Testis (tissue), 3 donors: ENCODE data around the gene NRIP1. TPM values are rescaled to one million over a fixed set of nuclear protein-coding genes. Genes with fewer than 3 reads are reported as not detected.
"Not testable (repeated sequence)": the region's sequence is repeated elsewhere in the genome, so short reads cannot be mapped to it uniquely, and the experiment has no call there.

ENCODE experiments used
- DNase-seq: peaks from one replicate; pipeline ENCODE4 v3.0.0-alpha.2; 2019
- H3K27ac ChIP-seq, 2 donors: fragments of 200-600 bp; sonication (generic); one replicate each; pipeline ENCODE4 v1.5.1; 2019
- H3K27me3 ChIP-seq: fragments of 200-600 bp; sonication (generic); one replicate; pipeline ENCODE4 v1.5.1; 2019
- H3K36me3 ChIP-seq: fragments of 200-600 bp; sonication (generic); one replicate; pipeline ENCODE4 v1.5.1; 2017; ENCODE audit warnings: low read depth; ENCODE audit errors: missing control alignments
- H3K4me1 ChIP-seq: fragments of 200-600 bp; sonication (generic); one replicate; pipeline ENCODE4 v1.5.1; 2019
- H3K4me3 ChIP-seq, 2 donors: fragments of 200-600 bp; sonication (generic); one replicate each; pipeline ENCODE4 v1.5.1; 2017 to 2019
- H3K9me3 ChIP-seq: fragments of 200-600 bp; sonication (generic); one replicate; pipeline ENCODE4 v1.5.1; 2017
- POLR2A ChIP-seq: fragments of 450-650 bp; IDR thresholded peaks from one replicate; pipeline ENCODE4 v1.6.1; 2017; ENCODE audit warnings: antibody characterized with exemption, mild to moderate bottlenecking, moderate library complexity
- WGBS, 2 donors: methylation state at CpG; one replicate each; pipeline ENCODE4 v1.1.5; 2018; 5-methylcytosine and 5-hydroxymethylcytosine counted together
- intact Hi-C: fragments of 100-400 bp; cut with DNase I; formaldehyde crosslinking; loops from one replicate; pipeline ENCODE4 v1.15.1; 2023; ENCODE audit warnings: low total_unique reads
- polyA plus RNA-seq: library from polyadenylated mRNA; stranded (reverse); fragments of 350-450 nt; fragmentation: Illumina TruSeq; extraction: RNeasy Lipid Tissue Mini Kit (QIAGEN cat#74804); gene quantifications from one replicate; pipeline ENCODE4 v1.2.3, GENCODE V29; 2014; ENCODE audit warnings: low read depth, low replicate concordance; ENCODE audit not compliant: insufficient read depth
- total RNA-seq, 2 donors: library from RNA; depleted of rRNA; stranded (reverse); fragments of >200 nt; gene quantifications; one replicate each; pipeline ENCODE4 v1.2.3, GENCODE V29; 2016
- TF ChIP-seq, protein P1 (sequence below), 3 experiments: fragments of 450-650 bp in 2 of 3; fragments of 200-600 bp in 1 of 3; sonication (generic) in 1 of 3; IDR thresholded peaks; one replicate each; pipeline ENCODE4 v1.5.1; 2016 to 2019; ENCODE audit warnings: antibody characterized with exemption in 3 of 3, mild to moderate bottlenecking in 2 of 3, moderate library complexity in 1 of 3

The NRIP1 gene
- total and polyA plus RNA-seq, 3 donors from 2014 or later: 18.0 to 36.1 (median 26.8) TPM

DNA sequence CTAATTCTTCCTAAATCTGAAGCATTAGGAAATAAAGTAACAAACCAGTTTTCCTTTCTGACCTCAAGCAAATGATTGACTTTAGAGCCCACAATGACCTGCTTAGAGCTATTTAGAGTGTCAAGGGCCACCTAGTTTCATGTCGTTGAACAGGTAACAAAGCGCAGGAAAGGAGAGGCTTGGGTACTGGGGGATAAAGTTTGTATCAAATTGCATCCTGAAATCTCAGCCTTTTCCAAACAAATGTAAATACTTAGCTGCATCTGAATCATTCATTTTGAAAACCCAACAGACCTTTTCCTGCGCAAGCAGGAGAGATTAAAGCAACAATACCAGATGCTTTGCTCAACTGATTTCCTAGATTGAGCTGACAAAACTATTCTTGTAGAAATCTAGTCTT lies 121.2 kb downstream of the NRIP1 start:
- intact Hi-C loops: no loop called here
- no peak for TF ChIP-seq POLR2A
- TF ChIP-seq, protein P1, sequence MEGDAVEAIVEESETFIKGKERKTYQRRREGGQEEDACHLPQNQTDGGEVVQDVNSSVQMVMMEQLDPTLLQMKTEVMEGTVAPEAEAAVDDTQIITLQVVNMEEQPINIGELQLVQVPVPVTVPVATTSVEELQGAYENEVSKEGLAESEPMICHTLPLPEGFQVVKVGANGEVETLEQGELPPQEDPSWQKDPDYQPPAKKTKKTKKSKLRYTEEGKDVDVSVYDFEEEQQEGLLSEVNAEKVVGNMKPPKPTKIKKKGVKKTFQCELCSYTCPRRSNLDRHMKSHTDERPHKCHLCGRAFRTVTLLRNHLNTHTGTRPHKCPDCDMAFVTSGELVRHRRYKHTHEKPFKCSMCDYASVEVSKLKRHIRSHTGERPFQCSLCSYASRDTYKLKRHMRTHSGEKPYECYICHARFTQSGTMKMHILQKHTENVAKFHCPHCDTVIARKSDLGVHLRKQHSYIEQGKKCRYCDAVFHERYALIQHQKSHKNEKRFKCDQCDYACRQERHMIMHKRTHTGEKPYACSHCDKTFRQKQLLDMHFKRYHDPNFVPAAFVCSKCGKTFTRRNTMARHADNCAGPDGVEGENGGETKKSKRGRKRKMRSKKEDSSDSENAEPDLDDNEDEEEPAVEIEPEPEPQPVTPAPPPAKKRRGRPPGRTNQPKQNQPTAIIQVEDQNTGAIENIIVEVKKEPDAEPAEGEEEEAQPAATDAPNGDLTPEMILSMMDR (IDR thresholded peaks at IDR 0.05): no peak
- 81 to 84% methylated on average over 3 of the region's 3 CpGs for WGBS, 2 donors
- Histone ChIP-seq H3K4me3 (no peak overlapping the region), H3K9me3 (no peaks in the 10 kb centered on the region), H3K36me3 (no peaks in the 10 kb centered on the region), H3K4me1 (no peaks in the 10 kb centered on the region), H3K27ac (no peak overlapping the region), H3K27me3 (no peaks in the 10 kb centered on the region)
- DNase-seq: no peak

DNA sequence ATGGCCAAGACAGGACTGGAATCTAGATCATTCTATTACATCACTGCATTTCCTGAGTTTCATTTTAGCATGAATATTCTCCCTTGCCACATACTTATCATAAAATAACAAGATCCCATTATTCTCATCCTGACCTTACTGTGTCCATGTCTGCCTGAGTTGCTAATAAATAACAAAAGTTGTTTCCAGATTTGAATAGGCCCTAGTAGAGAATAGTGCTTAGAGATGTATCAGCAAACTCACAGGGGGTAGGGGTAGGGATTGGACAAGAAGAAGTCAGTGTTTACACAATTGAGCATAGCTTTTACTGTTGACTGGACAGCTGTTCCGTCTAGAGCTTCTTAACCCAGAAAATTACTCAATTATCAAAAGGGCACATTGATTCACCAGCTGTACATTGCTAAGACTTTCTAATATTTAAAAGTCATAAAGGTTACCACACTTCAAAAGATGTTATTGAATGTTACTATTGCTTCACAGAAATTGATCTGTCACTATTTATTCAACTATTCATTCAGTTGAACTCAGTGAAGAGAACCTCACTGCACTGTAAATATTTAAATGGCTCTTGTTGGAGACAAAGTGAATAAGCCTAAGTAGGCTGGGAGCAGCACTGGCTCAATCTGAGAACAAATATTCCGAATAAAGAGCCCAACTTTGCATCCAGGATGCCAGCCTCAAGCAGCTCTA lies 121.9 kb downstream of the NRIP1 start:
- H3K9me3 ChIP-seq: no peaks in the 10 kb centered on the region
- DNase-seq: no peak
- intact Hi-C loops: no loop called here
- no peak overlapping the region for H3K27ac ChIP-seq
- no peaks in the 10 kb centered on the region for H3K36me3 ChIP-seq
- TF ChIP-seq, protein P1 (IDR thresholded peaks at IDR 0.05): no peak
- TF ChIP-seq POLR2A: no peak
- WGBS, 2 donors: 70 to 73% methylated on average over 2 of the region's 2 CpGs
- no peaks in the 10 kb centered on the region for H3K4me1 ChIP-seq
- H3K27me3 ChIP-seq: no peaks in the 10 kb centered on the region
- H3K4me3 ChIP-seq: no peak overlapping the region

DNA sequence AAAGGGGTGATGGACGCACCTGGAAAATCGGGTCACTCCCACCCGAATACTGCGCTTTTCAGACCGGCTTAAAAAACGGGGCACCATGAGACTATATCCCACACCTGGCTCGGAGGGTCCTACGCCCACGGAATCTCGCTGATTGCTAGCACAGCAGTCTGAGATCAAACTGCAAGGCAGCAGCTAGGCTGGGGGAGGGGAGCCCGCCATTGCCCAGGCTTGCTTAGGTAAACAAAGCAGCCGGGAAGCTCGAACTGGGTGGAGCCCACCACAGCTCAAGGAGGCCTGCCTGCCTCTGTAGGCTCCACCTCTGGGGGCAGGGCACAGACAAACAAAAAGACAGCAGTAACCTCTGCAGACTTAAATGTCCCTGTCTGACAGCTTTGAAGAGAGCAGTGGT lies 137.5 kb downstream of the NRIP1 start:
- 80 to 96% methylated on average over 1 to 8 of the region's 13 CpGs for WGBS, 2 donors
- H3K27me3 ChIP-seq, H3K27ac ChIP-seq, DNase-seq, H3K9me3 ChIP-seq, H3K4me3 ChIP-seq, H3K4me1 ChIP-seq, H3K36me3 ChIP-seq, intact Hi-C loops: not testable (repeated sequence)

DNA sequence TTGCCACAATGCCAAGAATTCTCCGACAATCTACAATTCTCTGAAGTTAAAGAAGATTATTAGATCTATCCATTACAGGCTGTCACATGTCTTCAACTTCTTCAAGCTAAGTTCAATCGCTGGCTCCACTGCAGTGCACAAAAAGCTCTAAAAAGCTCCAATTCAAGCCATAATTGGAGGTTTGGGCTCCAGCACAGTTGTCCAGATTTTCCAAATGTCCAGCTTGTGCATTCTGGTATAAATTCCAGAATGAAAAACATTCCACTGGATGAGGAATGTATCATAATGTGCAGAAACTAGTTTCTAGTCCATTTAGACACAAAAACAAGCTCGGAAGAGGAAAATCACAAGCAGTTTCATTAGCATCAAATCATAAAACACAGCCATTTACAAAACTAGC lies 138.6 kb downstream of the NRIP1 start:
- Histone ChIP-seq H3K4me1 (no peaks in the 10 kb centered on the region), H3K27me3 (no peaks in the 10 kb centered on the region), H3K27ac (no peak overlapping the region), H3K4me3 (no peak overlapping the region), H3K36me3 (no peaks in the 10 kb centered on the region), H3K9me3 (no peaks in the 10 kb centered on the region)
- no peak for TF ChIP-seq POLR2A
- TF ChIP-seq, protein P1 (IDR thresholded peaks at IDR 0.05): no peak
- intact Hi-C loops: no loop called here
- DNase-seq: no peak
- whole genome bisulfite sequencing, 2 donors: 74 to 81% methylated on average over 3 of the region's 3 CpGs

DNA sequence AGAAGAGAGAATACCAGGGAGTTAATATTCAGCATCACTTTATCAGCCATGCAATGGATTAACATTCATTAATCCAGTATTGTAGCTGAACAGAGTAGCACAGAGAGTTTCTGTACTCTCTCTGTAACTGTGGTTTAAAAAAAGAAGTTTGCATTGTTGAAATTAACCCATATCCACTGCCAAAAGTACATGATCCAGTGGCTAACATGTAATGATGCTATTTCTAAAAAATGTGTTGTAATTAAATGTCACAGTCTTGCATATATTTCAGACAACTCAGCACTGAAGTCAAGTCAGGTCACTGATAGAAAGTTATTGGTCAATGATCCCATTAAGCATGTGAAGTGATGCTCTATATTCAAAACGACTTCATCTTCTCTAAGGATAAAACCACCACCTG lies 141.3 kb downstream of the NRIP1 start:
- no peak overlapping the region for H3K4me3 ChIP-seq
- no peaks in the 10 kb centered on the region for H3K36me3 ChIP-seq
- DNase-seq: no peak
- no peaks in the 10 kb centered on the region for H3K27me3 ChIP-seq
- no peak overlapping the region for H3K27ac ChIP-seq
- no peaks in the 10 kb centered on the region for H3K9me3 ChIP-seq
- no peaks in the 10 kb centered on the region for H3K4me1 ChIP-seq
- TF ChIP-seq, protein P1 (IDR thresholded peaks at IDR 0.05): no peak
- no peak for TF ChIP-seq POLR2A
- 50 to 53% methylated on average over 1 of the region's 1 CpG for WGBS, 2 donors
- intact Hi-C loops: no loop called here
